Left ventricle myocardium superior (tissue), 1 donor: ENCODE results near the gene GMFB. TPM values are rescaled to one million over a fixed set of nuclear protein-coding genes. Genes with fewer than 3 reads are reported as not detected.

ENCODE experiments used
- ATAC-seq: fragments of 200-7000 bp; cut with Tn5 transposase; one replicate; pipeline ENCODE4 v1.9.1; 2020; ENCODE audit warnings: mild to moderate bottlenecking, moderate library complexity
- DNase-seq: peaks from one replicate; pipeline ENCODE4 v3.0.0-alpha.2; 2020
- intact Hi-C: fragments of 100-400 bp; cut with micrococcal nuclease; formaldehyde crosslinking; loops from one replicate; pipeline ENCODE4 v1.11.0; 2022
- long read RNA-seq: library from polyadenylated mRNA; unstranded; transcript quantifications from one replicate; pipeline ENCODE4 v2.0.0, GENCODE V29; 2021
- total RNA-seq: library from RNA; stranded (reverse); fragmentation: NEBNext Ultra II Directional; extraction: Animal tissue kit (Norgen Biotek cat#: 25700); gene quantifications from one replicate; pipeline ENCODE4 v1.2.1, GENCODE V29; 2021
- donor health status: DM: no; HTN: yes; CAD: no; lungs with severe emphysema.

Gene GMFB
- total RNA-seq: 27.3 TPM
- long read RNA-seq, full-length matches to known transcripts: 18 of 25 reads
- long read RNA-seq, partial matches to known transcripts: 0 of 25 reads
- long read RNA-seq, other reads (novel, unspliced or antisense): 7 of 25 reads

DNA sequence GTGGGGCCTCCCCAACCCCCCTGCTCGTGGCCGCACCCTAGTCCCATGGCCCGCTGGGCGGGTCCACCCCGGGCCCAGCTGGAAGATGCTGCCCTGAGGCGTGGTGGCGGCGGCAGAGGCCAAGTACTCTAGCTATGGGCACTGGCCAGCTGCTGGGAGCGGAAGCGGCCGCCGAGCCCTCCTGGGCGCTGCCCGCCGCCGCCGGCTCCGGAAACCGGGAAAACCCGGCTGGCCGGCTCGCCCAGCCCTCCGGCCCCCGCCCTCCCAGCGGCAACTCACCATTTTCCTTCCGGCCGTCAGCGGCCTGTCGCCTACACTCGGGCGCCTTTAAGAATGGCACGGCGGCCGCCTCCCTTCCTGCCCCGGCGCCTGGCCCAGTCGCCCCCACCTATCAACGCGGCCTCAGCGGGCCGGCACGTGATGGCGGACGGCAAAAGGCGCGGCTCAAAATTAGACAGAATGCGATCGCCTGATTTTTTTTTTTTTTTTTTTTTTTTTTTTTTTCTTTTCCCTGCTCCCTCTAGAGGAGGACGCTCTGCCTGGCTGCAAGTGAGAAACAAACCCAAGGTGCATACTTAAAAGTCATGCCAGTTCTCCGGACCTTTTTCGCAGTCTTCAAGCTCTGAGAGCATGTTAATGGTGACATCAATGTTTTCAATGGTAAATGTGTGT is at the start of gene GMFB:
Gene GMFB, minus strand, starts transcription at position 335 of the 672 bp plus-strand sequence. Its CDS starts 53 bp downstream, at position 282.
- ATAC-seq: peak; percentile 97
- intact Hi-C loops: no loop called here
- DNase-seq: peak; percentile 96

- intact Hi-C loops: no loop called here
- ATAC-seq (no peak), DNase-seq (no peak)
Measured at GRCh38 chr14:54538055-54538454, 49.3 kb upstream of the GMFB start.

DNA sequence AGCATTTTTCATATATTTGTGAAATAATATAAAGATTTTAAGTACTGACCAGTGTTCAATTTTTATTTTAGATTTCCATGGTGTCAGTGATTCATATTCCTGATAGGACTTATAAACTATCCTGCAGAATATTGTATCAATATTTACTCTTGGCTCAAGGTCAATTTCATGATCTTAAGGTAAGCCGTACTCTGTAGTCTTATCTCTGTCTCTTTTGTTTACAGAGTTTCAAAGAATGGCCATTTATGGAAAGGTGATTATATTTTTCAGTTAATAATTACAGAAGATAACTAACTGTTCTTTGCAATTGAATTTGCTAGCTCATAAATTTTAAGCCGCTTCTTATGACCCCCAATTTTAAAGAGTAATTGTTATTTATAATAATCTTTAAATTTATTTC is 48.9 kb upstream of the GMFB start:
- ATAC-seq (no peak), DNase-seq (no peak)
- intact Hi-C loops: no loop called here

- no peak for DNase-seq
- no peak for ATAC-seq
- intact Hi-C loops: no loop called here
Measured at GRCh38 chr14:54535646-54536045, 46.9 kb upstream of the GMFB start.

DNA sequence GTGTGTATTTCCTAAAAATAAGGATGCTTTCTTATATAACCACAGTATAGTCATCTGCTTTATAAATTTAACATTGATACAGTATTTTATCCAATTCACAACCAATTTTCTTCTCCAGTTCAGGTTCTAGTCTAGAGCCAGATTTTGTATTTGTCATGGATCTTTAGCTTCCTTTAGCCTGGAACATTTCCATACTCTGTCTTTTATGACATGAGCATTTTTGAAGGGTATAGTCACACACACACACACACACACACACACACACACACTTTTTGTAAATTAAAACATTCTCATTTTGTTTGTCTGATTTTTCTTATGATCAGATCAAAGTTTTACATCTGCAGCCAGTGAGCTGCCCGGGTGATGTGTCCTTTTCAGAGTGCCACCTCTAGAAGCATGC is 46.3 kb upstream of the GMFB start:
- ATAC-seq: no peak
- intact Hi-C loops: no loop called here

GRCh38 chr14:54533100-54533499 is 44.3 kb upstream of the GMFB start:
- ATAC-seq (no peak), DNase-seq (no peak)
- intact Hi-C loops: no loop called here

More for the DNA sequence above, 46.3 kb upstream of the GMFB start:
- no peak for DNase-seq

- intact Hi-C loops: no loop called here
- DNase-seq: no peak
- ATAC-seq: no peak
Measured at GRCh38 chr14:54532111-54533012, 43.6 kb upstream of the GMFB start.

DNA sequence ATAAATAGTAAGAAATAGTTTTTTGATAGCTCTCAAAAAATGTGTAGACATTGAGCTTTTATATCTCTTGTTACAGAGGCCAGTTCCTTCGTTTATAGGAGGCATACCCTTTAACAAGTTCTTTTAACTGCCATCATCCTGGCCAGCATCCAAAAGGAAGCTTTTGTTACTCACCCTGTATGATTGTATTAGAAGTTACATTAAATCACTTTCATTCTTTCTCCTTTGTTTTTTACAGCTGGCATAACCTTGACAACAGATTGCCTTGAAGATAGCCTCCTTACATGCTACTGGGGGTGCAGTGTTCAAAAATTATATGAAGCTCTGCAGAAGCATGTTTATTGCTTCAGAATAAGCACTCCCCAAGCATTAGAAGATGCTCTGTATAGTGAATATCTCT is 41.0 kb upstream of the GMFB start:
- ATAC-seq (no peak), DNase-seq (no peak)
- intact Hi-C loops: no loop called here

DNA sequence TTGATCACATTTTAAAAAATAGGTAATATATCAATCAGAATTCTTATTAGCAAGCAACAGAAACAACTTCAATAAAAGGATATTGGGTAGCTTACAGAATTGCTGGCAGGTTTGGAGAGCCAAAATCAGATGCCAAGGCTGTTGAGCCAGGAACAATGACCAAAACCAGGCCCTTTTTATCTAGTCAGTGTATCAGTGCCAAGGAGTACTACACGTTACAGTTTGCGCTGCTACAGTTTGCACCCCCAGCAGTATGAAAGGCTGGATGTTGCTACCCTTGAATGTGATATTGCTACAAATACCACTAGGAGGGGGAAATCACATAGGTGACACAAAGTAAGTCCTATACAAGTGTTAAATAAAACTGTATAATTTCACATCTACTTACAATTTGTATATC is 40.2 kb upstream of the GMFB start:
- intact Hi-C loops: no loop called here
- ATAC-seq (peak; percentile 51), DNase-seq (no peak)

- intact Hi-C loops: no loop called here
- ATAC-seq (no peak), DNase-seq (no peak)
Measured at GRCh38 chr14:54524410-54524809, 35.6 kb upstream of the GMFB start.

GRCh38 chr14:54516709-54517108 is 27.9 kb upstream of the GMFB start:
- DNase-seq (no peak), ATAC-seq (no peak)
- intact Hi-C loops: no loop called here

GRCh38 chr14:54515670-54516069 is 26.9 kb upstream of the GMFB start:
- ATAC-seq: no peak
- intact Hi-C loops: no loop called here

DNA sequence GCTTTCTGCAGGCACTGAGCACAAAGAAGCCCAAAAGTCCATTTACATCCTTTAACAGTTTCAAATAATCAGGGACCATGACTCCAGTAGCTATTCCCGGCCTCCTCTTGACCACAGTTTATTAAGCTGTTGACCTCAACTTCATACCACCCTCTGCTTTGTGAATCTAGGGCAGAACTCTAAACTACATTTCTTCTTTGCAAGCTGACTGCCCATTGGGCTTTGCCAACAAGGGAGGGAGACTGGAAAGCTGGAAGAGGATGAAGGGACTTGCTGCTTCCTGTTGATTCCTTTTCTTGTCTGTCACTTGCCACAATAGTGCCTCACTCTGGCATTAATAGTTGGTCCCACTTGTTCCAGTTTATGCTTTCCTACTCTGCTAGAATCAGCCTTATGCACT is 23.6 kb upstream of the GMFB start:
- no peak for ATAC-seq
- intact Hi-C loops: no loop called here

More at GRCh38 chr14:54515670-54516069, 26.9 kb upstream of the GMFB start:
- no peak for DNase-seq

DNA sequence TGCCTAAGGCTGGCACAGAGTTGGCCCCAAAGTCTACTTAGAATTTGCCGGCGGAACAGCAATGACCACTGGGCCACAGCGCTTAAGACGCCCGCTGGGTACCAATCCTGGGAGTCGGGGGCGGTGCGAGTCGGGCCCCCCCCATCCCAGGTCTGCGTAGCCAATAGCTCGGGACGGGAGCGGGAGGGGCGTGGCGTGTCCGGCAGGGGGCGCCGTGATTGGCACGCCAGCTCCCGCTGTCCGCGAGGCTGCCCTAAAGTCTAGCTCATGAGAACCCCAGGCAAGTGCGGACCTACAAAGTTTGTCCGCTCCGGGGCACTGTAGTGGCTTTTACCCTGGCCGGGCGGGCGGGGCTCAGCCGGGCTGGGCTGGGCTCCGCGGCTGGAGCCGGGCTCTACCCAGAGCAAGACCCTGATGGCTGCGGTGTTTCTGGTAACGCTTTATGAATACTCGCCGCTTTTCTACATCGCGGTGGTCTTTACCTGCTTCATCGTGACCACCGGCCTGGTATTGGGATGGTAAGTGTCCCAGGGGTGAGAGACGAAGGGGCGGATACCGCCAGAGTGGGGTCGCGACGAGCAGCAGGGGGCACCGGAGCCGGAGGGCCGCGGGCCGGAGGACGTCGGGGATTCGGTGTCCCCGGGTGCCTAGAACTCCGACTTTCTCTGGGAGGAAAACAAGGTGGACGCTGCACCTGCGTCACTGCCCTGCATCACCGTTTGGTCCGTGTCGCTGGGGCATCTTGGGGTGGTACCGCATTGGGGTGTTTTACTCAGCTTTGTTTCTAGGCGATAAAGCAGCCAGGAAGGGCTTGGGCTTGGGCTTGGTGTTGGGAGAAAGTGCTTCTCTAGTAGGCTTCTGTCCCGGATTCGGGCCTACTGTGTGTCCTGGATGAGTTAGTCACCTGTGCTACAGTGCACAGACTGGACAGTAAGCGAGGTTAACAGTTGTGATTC is 21.0 kb upstream of the GMFB start, which contains the start of gene CGRRF1:
Gene CGRRF1, plus strand, starts transcription at position 361 of the 956 bp plus-strand sequence. Its CDS starts 54 bp downstream, at position 415.
- intact Hi-C loops: no loop called here
- ATAC-seq (peak; percentile 97), DNase-seq (peak; percentile 100)

More for the DNA sequence above, 23.6 kb upstream of the GMFB start:
- no peak for DNase-seq

DNA sequence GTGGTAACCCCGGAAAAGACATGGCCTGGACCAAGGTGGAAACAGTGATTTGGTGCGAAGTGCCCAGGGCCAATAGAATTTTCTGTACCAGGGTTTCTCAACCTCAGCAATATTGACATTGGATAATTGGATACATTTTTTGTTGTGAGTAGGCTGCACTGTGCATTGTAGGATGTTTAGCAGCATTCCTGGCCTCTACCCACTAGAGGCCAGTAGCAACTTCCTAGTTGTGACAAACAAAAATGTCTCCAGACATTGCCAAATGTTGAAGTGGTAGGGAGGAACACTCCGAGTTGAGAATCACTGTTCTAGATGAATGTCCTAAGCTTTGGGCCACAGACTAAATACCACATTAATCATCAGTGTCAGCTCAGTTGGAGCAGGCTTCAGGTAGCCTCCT is 14.7 kb upstream of the GMFB start:
- intact Hi-C loops: no loop called here
- ATAC-seq: peak; percentile 47
- DNase-seq: no peak

- no peak for DNase-seq
- ATAC-seq: no peak
- intact Hi-C loops: no loop called here
Measured at GRCh38 chr14:54502602-54503001, 13.8 kb upstream of the GMFB start.

GRCh38 chr14:54501480-54501879 is 12.7 kb upstream of the GMFB start:
- DNase-seq (no peak), ATAC-seq (no peak)
- intact Hi-C loops: no loop called here

DNA sequence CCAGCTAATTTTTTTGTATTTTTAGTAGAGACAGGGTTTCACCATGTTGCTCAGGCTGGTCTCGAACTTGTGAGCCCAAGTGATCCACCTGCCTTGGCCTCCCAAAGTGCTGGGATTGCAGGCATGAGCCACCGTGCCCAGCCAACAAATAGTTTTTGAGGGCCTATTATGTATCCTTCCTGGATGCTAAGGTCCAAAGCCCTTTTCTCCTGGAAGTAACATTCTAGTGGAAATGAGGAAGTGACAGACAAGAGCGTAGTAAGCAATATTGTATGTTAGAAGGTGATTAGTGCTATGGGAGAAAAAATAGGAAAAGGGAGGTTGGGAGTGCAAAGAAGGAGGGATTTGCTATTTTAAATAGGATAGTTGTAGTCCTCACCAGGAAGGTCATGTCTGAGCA is 12.0 kb upstream of the GMFB start:
- no peak for DNase-seq
- ATAC-seq: no peak
- intact Hi-C loops: no loop called here

GRCh38 chr14:54498579-54498978 is 9.8 kb upstream of the GMFB start:
- intact Hi-C loops: no loop called here
- ATAC-seq (peak; percentile 68), DNase-seq (no peak)
